Measurements from ENCODE around the gene PIH1D1.

PIH1D1 gene

DNA sequence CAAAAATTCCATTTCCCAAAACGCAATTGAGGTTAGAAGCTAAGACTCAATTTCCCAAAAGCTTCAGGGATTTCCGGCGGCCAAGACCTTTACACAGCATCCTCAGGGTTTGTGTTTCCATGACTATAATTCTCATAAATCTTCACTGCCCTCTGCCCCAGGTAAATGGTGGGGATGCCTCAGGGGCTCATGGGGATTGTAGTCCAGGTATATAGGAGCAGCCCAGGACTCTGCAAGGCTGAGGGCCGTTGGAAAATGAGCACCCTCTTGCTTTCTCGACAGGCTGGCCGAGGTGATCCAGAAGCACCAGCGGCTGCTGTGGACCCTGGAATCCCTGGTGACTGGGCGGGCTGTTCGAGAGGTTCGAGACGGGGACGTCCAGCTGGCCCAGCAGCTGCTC is 7.8 kb upstream of the PIH1D1 start:
- TF ChIP-seq, protein P1, sequence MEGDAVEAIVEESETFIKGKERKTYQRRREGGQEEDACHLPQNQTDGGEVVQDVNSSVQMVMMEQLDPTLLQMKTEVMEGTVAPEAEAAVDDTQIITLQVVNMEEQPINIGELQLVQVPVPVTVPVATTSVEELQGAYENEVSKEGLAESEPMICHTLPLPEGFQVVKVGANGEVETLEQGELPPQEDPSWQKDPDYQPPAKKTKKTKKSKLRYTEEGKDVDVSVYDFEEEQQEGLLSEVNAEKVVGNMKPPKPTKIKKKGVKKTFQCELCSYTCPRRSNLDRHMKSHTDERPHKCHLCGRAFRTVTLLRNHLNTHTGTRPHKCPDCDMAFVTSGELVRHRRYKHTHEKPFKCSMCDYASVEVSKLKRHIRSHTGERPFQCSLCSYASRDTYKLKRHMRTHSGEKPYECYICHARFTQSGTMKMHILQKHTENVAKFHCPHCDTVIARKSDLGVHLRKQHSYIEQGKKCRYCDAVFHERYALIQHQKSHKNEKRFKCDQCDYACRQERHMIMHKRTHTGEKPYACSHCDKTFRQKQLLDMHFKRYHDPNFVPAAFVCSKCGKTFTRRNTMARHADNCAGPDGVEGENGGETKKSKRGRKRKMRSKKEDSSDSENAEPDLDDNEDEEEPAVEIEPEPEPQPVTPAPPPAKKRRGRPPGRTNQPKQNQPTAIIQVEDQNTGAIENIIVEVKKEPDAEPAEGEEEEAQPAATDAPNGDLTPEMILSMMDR (conservative IDR thresholded peaks at IDR 0.05) = no peak
- H3K27ac ChIP-seq = no peak overlapping the region

- no peak overlapping the region for H3K27ac ChIP-seq
- TF ChIP-seq, protein P1 (conservative IDR thresholded peaks at IDR 0.05) = no peak
Measured at GRCh38 chr19:49458567-49458903, 6.9 kb upstream of the PIH1D1 start.

DNA sequence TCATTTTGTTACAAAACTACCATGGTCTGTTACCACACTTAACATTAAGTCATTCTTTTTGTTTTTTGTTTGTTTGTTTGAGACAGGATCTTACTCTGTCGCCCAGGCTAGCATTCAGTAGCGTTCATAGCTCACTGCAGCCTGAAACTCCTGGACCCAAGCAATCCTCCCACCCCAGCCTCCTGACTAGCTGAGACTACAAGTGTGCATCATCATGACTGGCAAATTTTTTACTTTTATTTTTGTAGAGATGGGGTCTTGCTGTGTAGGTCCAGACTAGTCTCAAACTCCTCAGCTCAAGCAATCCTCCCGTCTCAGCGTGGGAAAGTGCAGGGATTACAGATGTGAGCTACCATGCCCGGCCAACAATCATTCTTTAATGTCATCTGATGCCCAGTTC is 4.7 kb upstream of the PIH1D1 start:
- no peak overlapping the region for H3K27ac ChIP-seq

DNA sequence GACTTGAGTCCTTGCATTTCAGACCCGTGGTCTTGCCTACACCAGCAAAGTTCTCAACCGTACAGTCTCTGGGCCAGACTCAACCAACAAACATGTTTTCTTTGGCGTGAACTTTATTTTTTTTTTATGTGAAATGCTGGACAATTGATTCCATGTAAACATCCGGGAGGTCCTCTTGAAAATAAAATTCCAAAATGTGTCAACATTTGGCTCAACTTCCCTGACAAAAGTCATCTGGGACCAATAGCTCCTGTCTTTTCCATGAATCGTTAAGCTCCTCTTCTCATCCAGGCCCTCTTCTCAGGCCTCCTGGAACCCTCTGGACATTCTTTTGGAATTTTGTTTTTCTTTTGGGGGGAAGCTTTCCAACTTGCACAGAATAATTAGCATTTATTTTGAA is 4.2 kb upstream of the PIH1D1 start:
- TF ChIP-seq, protein P1 (conservative IDR thresholded peaks at IDR 0.05) = no peak
- no peak overlapping the region for H3K27ac ChIP-seq

More for the DNA sequence above, 4.7 kb upstream of the PIH1D1 start:
- TF ChIP-seq, protein P1 (conservative IDR thresholded peaks at IDR 0.05) = no peak

- TF ChIP-seq, protein P1 (conservative IDR thresholded peaks at IDR 0.05) = no peak
- H3K27ac ChIP-seq = peak overlapping the region; percentile 91
Measured at GRCh38 chr19:49453757-49454240, 2.2 kb upstream of the PIH1D1 start.

DNA sequence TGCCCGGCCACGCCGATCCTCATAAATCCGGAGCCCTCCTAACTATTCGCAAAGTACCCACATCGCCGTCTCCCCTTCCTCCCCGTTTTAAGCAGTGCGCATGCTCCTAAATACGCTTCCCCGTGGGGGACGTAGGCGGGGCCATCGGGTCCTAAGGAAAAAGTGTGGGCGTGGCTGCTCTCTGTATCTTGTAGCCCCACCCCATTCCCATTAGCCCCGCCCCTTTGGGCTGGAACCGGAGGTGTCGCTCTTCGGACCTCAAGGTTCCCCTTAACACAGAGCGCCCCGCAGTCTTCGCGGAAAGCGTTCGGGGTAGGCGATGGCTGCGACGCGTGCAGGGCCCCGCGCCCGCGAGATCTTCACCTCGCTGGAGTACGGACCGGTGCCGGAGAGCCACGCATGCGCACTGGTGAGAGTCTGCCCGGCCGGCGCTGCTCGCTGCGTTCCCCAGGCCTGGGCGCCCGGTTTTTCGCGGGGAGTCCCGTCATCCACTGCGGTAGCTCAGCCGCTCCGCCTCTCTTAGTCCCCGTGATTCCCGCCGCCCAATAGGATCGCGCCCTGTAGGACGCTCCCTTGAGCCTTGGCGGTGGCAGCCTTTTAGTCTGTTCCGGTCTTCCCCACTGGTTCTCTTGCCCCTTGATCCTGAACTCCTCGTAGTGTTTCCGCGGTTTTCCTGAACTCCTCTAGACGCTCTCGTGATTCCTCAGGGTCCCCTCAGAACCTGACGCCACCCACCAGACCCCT is 1.6 kb upstream of the PIH1D1 start, which contains the start of gene ALDH16A1:
Gene ALDH16A1, plus strand, starts transcription at position 213 of the 744 bp plus-strand sequence. Its CDS starts 107 bp downstream, at position 320.
- H3K27ac ChIP-seq = peak within 1 kb of the TSS; percentile 91
- TF ChIP-seq, protein P1 (conservative IDR thresholded peaks at IDR 0.05) = no peak

GRCh38 chr19:49450405-49450804 is 1.2 kb downstream of the PIH1D1 start:
- TF ChIP-seq, protein P1 (conservative IDR thresholded peaks at IDR 0.05) = no peak
- peak overlapping the region; percentile 91; the same call in 1 of the 2 replicates for H3K27ac ChIP-seq
